Osteoblast (primary cell): ENCODE measurements around the gene OR13F1. TPM values are rescaled to one million over a fixed set of nuclear protein-coding genes. Genes with fewer than 3 reads are reported as not detected.
"Not testable (repeated sequence)": the region's sequence is repeated elsewhere in the genome, so short reads cannot be mapped to it uniquely, and the experiment has no call there.

Source experiments
- DNase-seq: peaks from one replicate; pipeline ENCODE4 v3.0.0; 2011; ENCODE audit warnings: low spot score, mixed read lengths; ENCODE audit not compliant: insufficient read length; ENCODE audit errors: missing footprints
- H2AFZ ChIP-seq: 2 replicates; pipeline ENCODE4 v1.6.0; 2011; ENCODE audit warnings: mild to moderate bottlenecking, low read length
- H3K27ac ChIP-seq: 2 replicates; pipeline ENCODE4 v1.5.1; 2011; ENCODE audit warnings: mild to moderate bottlenecking, low read depth, low read length, moderate library complexity
- H3K27me3 ChIP-seq: 2 replicates; pipeline ENCODE4 v1.6.0; 2012; ENCODE audit warnings: mild to moderate bottlenecking, control low read depth, inconsistent platforms, low read length, moderate library complexity; ENCODE audit not compliant: insufficient read depth
- H3K36me3 ChIP-seq: 2 replicates; pipeline ENCODE4 v1.5.1; 2011; ENCODE audit warnings: mild to moderate bottlenecking, low read length, control low read depth, moderate library complexity; ENCODE audit not compliant: insufficient read depth
- H3K4me1 ChIP-seq: 2 replicates; pipeline ENCODE4 v1.5.1; 2011; ENCODE audit warnings: mild to moderate bottlenecking, low read length, control low read depth, moderate library complexity; ENCODE audit not compliant: insufficient read depth
- H3K4me2 ChIP-seq: 2 replicates; pipeline ENCODE4 v1.6.0; 2011; ENCODE audit warnings: mild to moderate bottlenecking, low read length; ENCODE audit not compliant: insufficient read depth
- H3K4me3 ChIP-seq: fragments of 200-600 bp; sonication (generic); 3 replicates; pipeline ENCODE4 v1.5.1; 2012; ENCODE audit warnings: mild to moderate bottlenecking, low read length, inconsistent platforms; ENCODE audit not compliant: insufficient read depth
- H3K79me2 ChIP-seq: 2 replicates; pipeline ENCODE4 v1.6.0; 2012; ENCODE audit warnings: mild to moderate bottlenecking, low read length, control low read depth, inconsistent platforms; ENCODE audit not compliant: insufficient read depth
- H3K9me3 ChIP-seq: 2 replicates; pipeline ENCODE4 v1.5.1; 2011; ENCODE audit warnings: low read depth, low read length, control low read depth
- H4K20me1 ChIP-seq: 2 replicates; pipeline ENCODE4 v1.6.0; 2012; ENCODE audit warnings: mild to moderate bottlenecking, low read length, control low read depth; ENCODE audit not compliant: insufficient read depth
- CTCF ChIP-seq: IDR thresholded peaks from 2 replicates; pipeline ENCODE4 v1.5.1; 2011; ENCODE audit warnings: mild to moderate bottlenecking, low read depth, low read length, moderate library complexity; ENCODE audit errors: extremely low read depth
- total RNA-seq: library from RNA; depleted of rRNA; stranded (reverse); fragments of >200 nt; gene quantifications from 2 replicates; pipeline ENCODE4 v1.2.3, GENCODE V29; 2012

Gene OR13F1
- total RNA-seq, 1 donor = not detected

DNA sequence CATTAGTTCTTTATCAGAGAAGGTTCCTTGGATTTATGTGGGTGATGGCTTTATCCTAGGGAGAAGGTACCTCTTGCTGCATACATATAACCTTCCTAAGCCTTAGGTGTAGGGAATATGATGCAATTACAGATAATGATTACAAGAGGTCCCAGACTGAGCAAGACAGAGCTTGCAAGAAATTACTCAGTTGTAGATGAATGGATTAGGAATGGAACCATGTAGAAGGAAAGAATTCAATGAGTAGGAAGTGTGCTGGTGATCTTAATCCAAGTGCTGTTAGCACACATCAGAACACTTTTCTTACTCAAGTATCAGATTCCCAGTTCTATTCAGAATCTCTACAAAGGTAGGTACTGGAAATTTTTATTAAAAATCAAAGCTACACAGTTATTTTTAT is 2.5 kb downstream of the OR13F1 start:
- no peaks in the 10 kb centered on the region for H4K20me1 ChIP-seq

DNA sequence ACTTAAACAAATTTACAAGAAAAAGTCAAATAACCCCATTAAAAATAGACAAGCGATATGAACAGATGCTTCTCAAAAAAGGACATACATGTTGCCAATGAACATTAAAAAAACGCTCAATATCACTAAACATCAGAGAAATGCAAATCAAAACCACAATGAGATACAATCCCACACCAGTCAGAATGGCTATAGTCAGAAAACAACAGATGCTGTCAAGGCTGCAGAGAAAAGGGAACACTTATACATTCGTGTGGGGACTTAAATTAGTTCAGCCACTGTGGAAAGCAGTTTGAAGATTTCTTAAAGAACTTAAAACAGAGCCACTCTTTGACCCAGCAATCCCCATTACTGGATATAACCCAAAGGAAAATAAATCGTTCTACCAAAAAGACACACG is 10.8 kb downstream of the OR13F1 start:
- DNase-seq = no peak
- H4K20me1 ChIP-seq = no peaks in the 10 kb centered on the region
- no peaks in the 10 kb centered on the region for H3K27me3 ChIP-seq
- no peaks in the 10 kb centered on the region for H3K36me3 ChIP-seq
- no peak overlapping the region for H3K27ac ChIP-seq
- H3K4me3 ChIP-seq = no peak overlapping the region
- no peak overlapping the region for H3K4me2 ChIP-seq
- no peaks in the 10 kb centered on the region for H3K79me2 ChIP-seq
- H2AFZ ChIP-seq = no peak overlapping the region
- H3K9me3 ChIP-seq = no peaks in the 10 kb centered on the region
- H3K4me1 ChIP-seq = no peaks in the 10 kb centered on the region
- TF ChIP-seq CTCF = no peak

More for the DNA sequence above, 2.5 kb downstream of the OR13F1 start:
- Histone ChIP-seq H3K27ac (no peak overlapping the region), H2AFZ (no peak overlapping the region), H3K36me3 (no peaks in the 10 kb centered on the region), H3K9me3 (no peaks in the 10 kb centered on the region), H3K27me3 (no peaks in the 10 kb centered on the region), H3K4me1 (no peaks in the 10 kb centered on the region), H3K4me2 (no peak overlapping the region), H3K4me3 (no peak overlapping the region), H3K79me2 (no peaks in the 10 kb centered on the region)
- no peak for TF ChIP-seq CTCF
- DNase-seq = peak; percentile 36

GRCh38 chr9:104520241-104520640 is 16.2 kb downstream of the OR13F1 start:
- not testable (repeated sequence) for H3K79me2 ChIP-seq, H3K27ac ChIP-seq, H2AFZ ChIP-seq, H3K4me2 ChIP-seq, H3K4me3 ChIP-seq, H3K4me1 ChIP-seq, H4K20me1 ChIP-seq, DNase-seq, H3K9me3 ChIP-seq, H3K27me3 ChIP-seq, H3K36me3 ChIP-seq

GRCh38 chr9:104527109-104527508 is 23.0 kb downstream of the OR13F1 start, which contains the start of gene OR13C4:
Gene OR13C4, minus strand, starts transcription at chr9:104527209. Its CDS starts 0 bp downstream, at chr9:104527209.
- no peak for TF ChIP-seq CTCF
- no peak within 1 kb of the TSS for H2AFZ ChIP-seq
- no peaks in the 10 kb centered on the region for H4K20me1 ChIP-seq
- H3K4me2 ChIP-seq = no peak within 1 kb of the TSS
- H3K9me3 ChIP-seq = no peaks in the 10 kb centered on the region
- no peaks in the 10 kb centered on the region for H3K27me3 ChIP-seq
- no peaks in the 10 kb centered on the region for H3K79me2 ChIP-seq
- H3K27ac ChIP-seq = no peak within 1 kb of the TSS
- no peaks in the 10 kb centered on the region for H3K36me3 ChIP-seq
- no peak within 1 kb of the TSS for H3K4me3 ChIP-seq
- no peaks in the 10 kb centered on the region for H3K4me1 ChIP-seq
- DNase-seq = no peak
